HepG2 (cell line): ENCODE measurements around the gene UNC5CL. TPM values are rescaled to one million over a fixed set of nuclear protein-coding genes. Genes with fewer than 3 reads are reported as not detected.

Experiments used
- BORCS8-MEF2B ChIP-seq: sonication (generic); formaldehyde crosslinking; IDR thresholded peaks from 2 replicates; pipeline ENCODE4 v1.8.0; 2022; ENCODE audit warnings: mild to moderate bottlenecking, missing genetic modification reagents
- CBX5 ChIP-seq: sonication (generic); formaldehyde crosslinking; IDR thresholded peaks from 2 replicates; pipeline ENCODE4 v1.4.0; 2020; ENCODE audit warnings: missing genetic modification reagents, borderline replicate concordance
- FOXA1 ChIP-seq, 2 experiments: fragments of 450-650 bp in 1 of 2; sonication (generic) in 1 of 2; formaldehyde crosslinking in 1 of 2; IDR thresholded peaks; 2 replicates each; pipeline versions ENCODE4 v1.4.0 to v1.6.1; 2016 to 2020; ENCODE audit warnings: missing genetic modification reagents in 1 of 2
- FOXM1 ChIP-seq: sonication (generic); formaldehyde crosslinking; IDR thresholded peaks from 2 replicates; pipeline ENCODE4 v1.5.0; 2020; ENCODE audit warnings: missing genetic modification reagents
- GATAD2A ChIP-seq: IDR thresholded peaks from 2 replicates; pipeline ENCODE4 v1.6.1; 2016
- GZF1 ChIP-seq: sonication (generic); formaldehyde crosslinking; IDR thresholded peaks from 2 replicates; pipeline ENCODE4 v1.5.1; 2020; ENCODE audit warnings: mild to moderate bottlenecking, missing genetic modification reagents
- HNF1A ChIP-seq, 2 experiments: sonication (generic) in 1 of 2; formaldehyde crosslinking in 1 of 2; IDR thresholded peaks; 2 replicates each; pipeline versions ENCODE4 v1.4.0 to v1.6.1; 2016 to 2020; ENCODE audit warnings: borderline replicate concordance in 1 of 2, low read depth in 1 of 2, mild to moderate bottlenecking in 1 of 2, missing genetic modification reagents in 1 of 2
- HNF4G ChIP-seq, 2 experiments: sonication (generic) in 1 of 2; formaldehyde crosslinking in 1 of 2; IDR thresholded peaks; 2 replicates each; pipeline versions ENCODE4 v1.4.0 to v1.6.1; 2011 to 2020; ENCODE audit warnings: borderline replicate concordance in 2 of 2, low read depth in 2 of 2, mild to moderate bottlenecking in 2 of 2, low read length in 1 of 2, missing genetic modification reagents in 1 of 2, moderate library complexity in 1 of 2
- NFIB ChIP-seq: sonication (generic); formaldehyde crosslinking; IDR thresholded peaks from 2 replicates; pipeline ENCODE4 v1.9.0; 2021; ENCODE audit warnings: missing genetic modification reagents, mild to moderate bottlenecking, borderline replicate concordance
- NONO ChIP-seq, 2 experiments: fragments of 450-650 bp in 1 of 2; sonication (generic) in 1 of 2; formaldehyde crosslinking in 1 of 2; IDR thresholded peaks in 1 of 2; conservative IDR thresholded peaks in 1 of 2; 2 replicates each; pipeline versions ENCODE4 v1.6.1 to v1.8.0; 2017 to 2022; ENCODE audit warnings: mild to moderate bottlenecking in 1 of 2, missing genetic modification reagents in 1 of 2, moderate library complexity in 1 of 2
- RNF2 ChIP-seq: fragments of 450-650 bp; conservative IDR thresholded peaks from 2 replicates; pipeline ENCODE4 v1.6.1; 2016; ENCODE audit warnings: low read depth
- SMAD1 ChIP-seq: sonication (generic); formaldehyde crosslinking; IDR thresholded peaks from 2 replicates; pipeline ENCODE4 v1.4.0; 2020; ENCODE audit warnings: missing genetic modification reagents, low read depth, mild to moderate bottlenecking, borderline replicate concordance
- WIZ ChIP-seq: sonication (generic); formaldehyde crosslinking; IDR thresholded peaks from 2 replicates; pipeline ENCODE4 v1.5.1; 2020; ENCODE audit warnings: mild to moderate bottlenecking, missing genetic modification reagents
- ZBTB42 ChIP-seq: sonication (generic); formaldehyde crosslinking; IDR thresholded peaks from 2 replicates; pipeline ENCODE4 v1.5.0; 2020; ENCODE audit warnings: mild to moderate bottlenecking, missing genetic modification reagents
- ZNF180 ChIP-seq: sonication (generic); formaldehyde crosslinking; IDR thresholded peaks from 2 replicates; pipeline ENCODE4 v1.4.0; 2020; ENCODE audit warnings: low read depth, missing genetic modification reagents, borderline replicate concordance
- ZNF256 ChIP-seq: sonication (generic); formaldehyde crosslinking; conservative IDR thresholded peaks from 2 replicates; pipeline ENCODE4 v1.4.0; 2020; ENCODE audit warnings: missing genetic modification reagents
- ZNF563 ChIP-seq: sonication (generic); formaldehyde crosslinking; IDR thresholded peaks from 2 replicates; pipeline ENCODE4 v1.8.0; 2022; ENCODE audit warnings: mild to moderate bottlenecking, moderate library complexity, missing genetic modification reagents
- ZNF597 ChIP-seq: sonication (generic); formaldehyde crosslinking; IDR thresholded peaks from 2 replicates; pipeline ENCODE4 v1.5.0; 2020; ENCODE audit warnings: missing genetic modification reagents
- polyA plus RNA-seq, 8 experiments: library from polyadenylated mRNA; depleted of rRNA in 3 of 8; stranded (reverse) in 7 of 8; unstranded in 1 of 8; fragments of >200 nt; fragmentation: Illumina TruSeq in 4 of 8; extraction: Trizol in 4 of 8; gene quantifications; 2 replicates each; pipeline versions ENCODE4 v1.2.1 to v1.2.3, GENCODE V29; 2011 to 2016; ENCODE audit warnings: low read depth in 4 of 8, missing spikeins in 1 of 8, mixed read lengths in 1 of 8; ENCODE audit not compliant: insufficient read depth in 1 of 8
- total RNA-seq, 5 experiments: library from RNA; depleted of rRNA; stranded (reverse); fragments of >200 nt; fragmentation: Illumina TruSeq; extraction: Trizol; gene quantifications; 2 replicates each; pipeline ENCODE4 v1.2.3, GENCODE V29; 2016; ENCODE audit warnings: low read depth in 1 of 5
- TF ChIP-seq, protein P1 (sequence below): sonication (generic); formaldehyde crosslinking; IDR thresholded peaks from 2 replicates; pipeline ENCODE4 v1.5.0; 2020; ENCODE audit warnings: missing genetic modification reagents

UNC5CL gene
- total and polyA plus RNA-seq, 2 of the 13 experiments (the other 11 are each of a cell fraction or from before 2014, with no cell fraction given) = 2.4 to 2.5 TPM

GRCh38 chr6:41055149-41055548, 16.1 kb upstream of the UNC5CL start (continued):
- TF ChIP-seq ZNF180 (CRISPR knock-in tag) (no peak), RNF2 (no peak), ZNF563 (CRISPR knock-in tag) (no peak), ZBTB42 (CRISPR knock-in tag) (no peak), GZF1 (CRISPR knock-in tag) (no peak), NONO (IDR thresholded peaks at IDR 0.05) (no peak), NONO (CRISPR knock-in tag; conservative IDR thresholded peaks at IDR 0.05) (no peak), ZNF256 (CRISPR knock-in tag) (no peak), NFIB (no peak), HNF4G (IDR thresholded peaks at IDR 0.05; ENCODE audit: borderline replicate concordance, low read depth, low read length) (no peak), HNF4G (CRISPR knock-in tag; IDR thresholded peaks at IDR 0.05; ENCODE audit: borderline replicate concordance, low read depth) (no peak), GATAD2A (peak; percentile 69), FOXM1 (CRISPR knock-in tag) (no peak), WIZ (CRISPR knock-in tag) (no peak), BORCS8-MEF2B (no peak), CBX5 (no peak), HNF1A (IDR thresholded peaks at IDR 0.05; ENCODE audit: low read depth) (no peak), HNF1A (CRISPR knock-in tag; IDR thresholded peaks at IDR 0.05; ENCODE audit: borderline replicate concordance) (no peak), ZNF597 (CRISPR knock-in tag) (no peak), SMAD1 (CRISPR knock-in tag) (no peak), FOXA1 (IDR thresholded peaks at IDR 0.05) (no peak), FOXA1 (CRISPR knock-in tag; IDR thresholded peaks at IDR 0.05) (peak; percentile 71)
- TF ChIP-seq, protein P1, sequence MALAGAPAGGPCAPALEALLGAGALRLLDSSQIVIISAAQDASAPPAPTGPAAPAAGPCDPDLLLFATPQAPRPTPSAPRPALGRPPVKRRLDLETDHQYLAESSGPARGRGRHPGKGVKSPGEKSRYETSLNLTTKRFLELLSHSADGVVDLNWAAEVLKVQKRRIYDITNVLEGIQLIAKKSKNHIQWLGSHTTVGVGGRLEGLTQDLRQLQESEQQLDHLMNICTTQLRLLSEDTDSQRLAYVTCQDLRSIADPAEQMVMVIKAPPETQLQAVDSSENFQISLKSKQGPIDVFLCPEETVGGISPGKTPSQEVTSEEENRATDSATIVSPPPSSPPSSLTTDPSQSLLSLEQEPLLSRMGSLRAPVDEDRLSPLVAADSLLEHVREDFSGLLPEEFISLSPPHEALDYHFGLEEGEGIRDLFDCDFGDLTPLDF (CRISPR knock-in tag) = no peak
